ENCODE data around the gene SORCS2.

The SORCS2 gene

GRCh38 chr4:7630568-7631287 is 438.4 kb downstream of the SORCS2 start:
- DNase-seq (no peak), ATAC-seq (ENCODE audit: insufficient read depth, low read depth) (no peak)
- Histone ChIP-seq H3K36me3 (ENCODE audit: insufficient read depth, low read length) (no peaks in the 10 kb centered on the region), H3K27me3 (ENCODE audit: insufficient read depth, low read length, poor library complexity) (no peaks in the 10 kb centered on the region), H4K20me1 (ENCODE audit: insufficient read depth, low read length) (no peaks in the 10 kb centered on the region), H3K4me3 (ENCODE audit: low read depth in 1 of 2, low read length in 2 of 2) (no peak overlapping the region), H2AFZ (ENCODE audit: low read depth, low read length) (no peak overlapping the region), H3K79me2 (ENCODE audit: insufficient read depth, low read length) (no peaks in the 10 kb centered on the region), H3K4me1 (ENCODE audit: insufficient read depth, low read length) (no peaks in the 10 kb centered on the region), H3K9me3 (ENCODE audit: insufficient read depth, low read length, severe bottlenecking) (no peaks in the 10 kb centered on the region), H3K27ac (ENCODE audit: low read length) (no peak overlapping the region), H3K9ac (ENCODE audit: low read depth, low read length) (no peak overlapping the region), H3K4me2 (ENCODE audit: insufficient read depth, low read length) (no peak overlapping the region)
- TF ChIP-seq EZH2 (IDR thresholded peaks at IDR 0.05; ENCODE audit: borderline replicate concordance, low read depth, low read length, severe bottlenecking) (no peak), CTCF (IDR thresholded peaks at IDR 0.05; ENCODE audit: borderline replicate concordance, extremely low read depth, low read length, poor library complexity, severe bottlenecking) (no peak)

- Histone ChIP-seq H4K20me1 (ENCODE audit: insufficient read depth, low read length) (no peaks in the 10 kb centered on the region), H3K4me3 (ENCODE audit: low read depth in 1 of 2, low read length in 2 of 2) (no peak overlapping the region), H3K79me2 (ENCODE audit: insufficient read depth, low read length) (no peaks in the 10 kb centered on the region), H2AFZ (ENCODE audit: low read depth, low read length) (no peak overlapping the region), H3K36me3 (ENCODE audit: insufficient read depth, low read length) (no peaks in the 10 kb centered on the region), H3K9ac (ENCODE audit: low read depth, low read length) (no peak overlapping the region), H3K4me1 (ENCODE audit: insufficient read depth, low read length) (no peaks in the 10 kb centered on the region), H3K4me2 (ENCODE audit: insufficient read depth, low read length) (no peak overlapping the region), H3K9me3 (ENCODE audit: insufficient read depth, low read length, severe bottlenecking) (no peaks in the 10 kb centered on the region), H3K27ac (ENCODE audit: low read length) (no peak overlapping the region), H3K27me3 (ENCODE audit: insufficient read depth, low read length, poor library complexity) (no peaks in the 10 kb centered on the region)
- ATAC-seq (ENCODE audit: insufficient read depth, low read depth) (no peak), DNase-seq (no peak)
- TF ChIP-seq CTCF (IDR thresholded peaks at IDR 0.05; ENCODE audit: borderline replicate concordance, extremely low read depth, low read length, poor library complexity, severe bottlenecking) (no peak), EZH2 (IDR thresholded peaks at IDR 0.05; ENCODE audit: borderline replicate concordance, low read depth, low read length, severe bottlenecking) (no peak)
These were observed 439.1 kb downstream of the SORCS2 start for GRCh38 chr4:7631288-7632014.

DNA sequence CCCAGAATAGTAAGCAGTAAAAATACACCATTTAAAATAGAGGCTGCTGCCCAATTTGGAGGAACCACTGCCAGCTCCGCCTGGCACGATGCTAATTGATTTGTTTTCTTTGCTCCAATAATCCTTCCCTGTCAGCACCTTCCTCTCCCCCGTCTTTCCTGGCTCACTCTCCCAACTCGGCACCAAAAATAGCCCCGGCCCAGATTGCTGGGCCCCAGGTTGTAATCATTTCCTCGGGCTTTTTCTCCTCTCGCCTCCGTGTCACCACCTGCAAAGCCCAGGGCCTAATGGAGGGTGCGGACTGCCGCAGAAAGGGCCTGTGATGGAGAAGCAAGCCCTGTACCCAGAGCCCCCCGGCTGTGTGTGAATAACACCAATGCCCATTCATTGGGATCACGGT is 440.0 kb downstream of the SORCS2 start:
- Histone ChIP-seq H3K27ac (ENCODE audit: low read length) (no peak overlapping the region), H3K27me3 (ENCODE audit: insufficient read depth, low read length, poor library complexity) (no peaks in the 10 kb centered on the region), H3K9me3 (ENCODE audit: insufficient read depth, low read length, severe bottlenecking) (no peaks in the 10 kb centered on the region), H3K4me1 (ENCODE audit: insufficient read depth, low read length) (no peaks in the 10 kb centered on the region), H4K20me1 (ENCODE audit: insufficient read depth, low read length) (no peaks in the 10 kb centered on the region), H3K9ac (ENCODE audit: low read depth, low read length) (no peak overlapping the region), H3K4me2 (ENCODE audit: insufficient read depth, low read length) (no peak overlapping the region), H3K79me2 (ENCODE audit: insufficient read depth, low read length) (no peaks in the 10 kb centered on the region), H3K4me3 (ENCODE audit: low read depth in 1 of 2, low read length in 2 of 2) (no peak overlapping the region), H3K36me3 (ENCODE audit: insufficient read depth, low read length) (no peaks in the 10 kb centered on the region), H2AFZ (ENCODE audit: low read depth, low read length) (no peak overlapping the region)
- ATAC-seq (ENCODE audit: insufficient read depth, low read depth): no peak
- no peak for DNase-seq
- TF ChIP-seq EZH2 (IDR thresholded peaks at IDR 0.05; ENCODE audit: borderline replicate concordance, low read depth, low read length, severe bottlenecking) (no peak), CTCF (IDR thresholded peaks at IDR 0.05; ENCODE audit: borderline replicate concordance, extremely low read depth, low read length, poor library complexity, severe bottlenecking) (no peak)
